NOMO-1 (cell line): ENCODE results near the gene TMIGD2.
"Not testable (repeated sequence)": the region's sequence is repeated elsewhere in the genome, so short reads cannot be mapped to it uniquely, and the experiment has no call there.

Experiments used
- DNase-seq, 2 experiments: peaks; one replicate each; lab custom pipeline; 2025; ENCODE audit not compliant: unreplicated experiment in 2 of 2; lab: John Stamatoyannopoulos, UW

Gene TMIGD2

GRCh38 chr19:4298810-4299550 lies 3.2 kb downstream of the TMIGD2 start:
- no peak for DNase-seq

DNA sequence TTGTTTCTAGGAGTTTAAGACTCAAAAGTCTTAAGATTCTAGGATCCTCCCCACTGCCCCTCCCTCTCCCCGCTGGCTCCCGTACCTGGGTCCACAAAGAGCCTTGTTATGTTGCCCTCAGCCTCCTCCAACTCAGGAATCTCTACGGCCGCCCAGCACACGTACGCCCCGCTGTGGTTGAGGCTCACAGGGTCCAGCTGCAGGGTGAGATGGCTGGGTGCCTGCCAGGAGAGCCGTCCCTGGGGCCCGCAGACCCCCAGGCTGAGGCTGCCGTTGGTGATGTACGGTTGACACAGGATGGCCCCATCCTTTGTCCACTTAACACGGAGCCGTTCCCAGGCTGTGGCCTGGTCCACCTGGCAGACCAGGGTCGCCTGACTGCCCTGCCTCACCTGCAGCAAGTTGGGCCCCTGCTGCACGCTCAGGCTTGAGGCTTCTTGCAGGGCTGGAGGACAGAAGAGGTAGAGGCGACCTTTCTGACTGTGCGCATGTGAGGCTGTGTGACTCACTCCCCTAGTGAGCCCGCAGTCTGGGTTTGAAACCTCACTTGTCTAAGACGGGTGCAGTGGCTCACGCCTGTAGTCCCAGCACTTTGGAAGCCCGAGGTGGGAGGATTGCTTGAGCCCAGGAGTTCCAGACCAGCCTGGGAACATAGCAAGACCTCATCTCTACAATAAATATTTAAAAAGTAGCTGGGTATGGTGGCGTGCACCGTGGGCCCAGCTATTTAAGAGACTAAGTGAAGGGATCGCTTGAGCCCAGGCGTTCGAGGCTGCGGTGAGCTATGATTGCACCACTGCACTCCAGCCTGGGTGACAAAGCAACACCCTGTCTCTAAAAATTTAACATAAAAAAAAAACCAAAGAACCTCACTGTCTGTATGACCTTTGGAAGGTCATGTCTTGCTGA lies 4.0 kb downstream of the TMIGD2 start:
- no peak for DNase-seq

- no peak for DNase-seq
Measured at GRCh38 chr19:4295972-4296771, 6.0 kb downstream of the TMIGD2 start.

DNA sequence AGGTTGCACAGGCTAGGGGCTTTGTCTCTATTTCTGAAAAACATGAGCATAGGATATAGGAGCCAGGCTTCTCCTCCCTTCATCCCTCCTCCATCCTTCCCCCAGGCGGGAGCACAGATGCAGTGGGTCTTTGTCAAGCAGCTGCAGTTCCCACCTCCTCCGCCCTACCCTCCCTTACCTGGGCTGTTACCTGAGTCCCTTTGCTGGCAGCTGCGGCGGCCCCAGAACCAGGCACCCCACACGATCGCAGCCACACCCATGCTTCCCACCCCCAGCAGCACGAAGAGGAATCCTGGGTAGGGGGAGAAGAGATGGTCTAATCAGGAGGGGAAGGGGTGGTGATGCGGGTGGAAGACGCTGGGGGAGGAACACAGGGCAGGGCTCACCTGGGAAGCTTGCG lies 7.8 kb downstream of the TMIGD2 start:
- no peak for DNase-seq

DNA sequence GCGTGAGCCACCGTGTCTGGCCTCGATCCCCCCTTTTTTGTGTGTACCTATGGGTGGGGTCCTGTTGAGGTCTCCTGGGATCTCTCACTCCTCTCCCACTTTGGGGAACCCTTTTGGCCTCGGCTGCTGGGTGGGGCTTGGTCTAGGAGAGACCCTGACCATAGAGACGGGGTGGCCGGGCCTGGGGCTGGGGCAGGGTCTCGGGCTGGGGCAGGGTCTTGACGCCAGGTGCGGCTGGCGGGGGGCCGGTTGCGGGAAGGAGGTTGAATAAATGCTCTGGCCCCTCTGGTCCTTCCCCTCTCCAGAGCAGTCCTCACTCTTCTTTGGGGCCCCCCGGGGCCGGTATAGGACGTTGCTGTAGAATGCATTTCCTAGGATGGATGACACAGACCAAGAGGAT lies 9.7 kb downstream of the TMIGD2 start:
- no peak for DNase-seq

- DNase-seq, result no peak
Measured at GRCh38 chr19:4291184-4291732, 10.9 kb downstream of the TMIGD2 start.

GRCh38 chr19:4288091-4288777 lies 14.0 kb downstream of the TMIGD2 start:
- DNase-seq, result no peak

DNA sequence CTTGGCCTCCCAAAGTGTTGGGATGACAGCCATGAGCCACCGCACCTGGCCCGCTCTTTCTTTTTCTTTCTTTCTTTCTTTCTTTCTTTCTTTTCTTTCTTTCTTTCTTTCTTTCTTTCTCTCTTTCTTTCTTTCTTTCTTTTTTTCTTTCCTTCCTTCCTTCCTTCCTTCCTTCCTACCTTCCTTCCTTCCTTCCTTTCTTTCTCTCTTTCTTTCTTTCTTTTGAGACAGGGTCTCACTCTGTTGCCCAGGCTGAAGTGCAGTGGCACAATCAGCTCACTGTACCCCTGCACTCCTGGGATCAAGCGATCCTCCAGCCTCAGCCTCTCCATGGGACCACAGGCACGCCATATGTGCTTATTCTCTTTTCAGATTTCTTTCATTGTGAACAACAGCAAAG lies 16.0 kb downstream of the TMIGD2 start:
- DNase-seq, result not testable (repeated sequence)

- no peak for DNase-seq
Measured at GRCh38 chr19:4284974-4285373, 17.2 kb downstream of the TMIGD2 start.

- DNase-seq, result no peak
Measured at GRCh38 chr19:4284176-4284958, 17.8 kb downstream of the TMIGD2 start.

DNA sequence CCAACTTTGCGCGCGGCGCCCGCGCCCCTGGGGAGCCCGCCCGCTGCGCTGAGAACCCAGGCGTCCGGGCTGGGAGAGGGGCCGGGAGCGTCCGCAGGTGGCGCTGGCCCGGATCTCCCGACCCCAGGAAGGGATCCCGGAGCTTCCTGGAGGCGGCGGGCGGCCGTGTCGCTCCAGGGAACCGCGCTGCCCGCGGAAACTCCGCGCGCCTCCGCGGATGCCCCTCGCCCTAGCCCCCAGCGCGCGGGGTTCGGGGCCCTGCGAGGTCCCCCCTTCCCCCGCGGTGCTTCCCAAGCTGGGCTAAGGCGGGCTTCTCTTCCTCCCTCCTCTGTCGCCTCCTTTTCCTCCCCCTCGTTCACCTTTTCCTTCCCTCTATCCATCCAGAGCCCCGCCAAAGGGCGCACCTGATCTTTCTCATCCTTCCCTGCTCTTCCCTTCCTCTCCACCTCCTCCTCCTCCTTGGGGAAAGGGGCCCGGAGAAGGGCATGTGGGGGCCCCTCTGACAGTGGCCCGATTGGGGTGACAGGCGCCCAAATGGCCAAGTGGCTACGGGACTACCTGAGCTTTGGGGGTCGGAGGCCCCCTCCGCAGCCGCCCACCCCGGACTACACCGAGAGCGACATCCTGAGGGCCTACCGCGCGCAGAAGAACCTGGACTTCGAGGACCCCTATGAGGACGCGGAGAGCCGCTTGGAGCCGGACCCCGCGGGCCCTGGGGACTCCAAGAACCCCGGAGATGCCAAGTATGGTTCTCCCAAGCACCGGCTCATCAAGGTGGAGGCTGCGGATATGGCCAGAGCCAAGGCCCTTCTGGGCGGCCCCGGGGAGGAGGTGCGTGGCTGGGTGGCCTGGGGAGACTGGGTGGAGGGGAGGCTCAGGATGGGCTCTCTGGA lies 22.4 kb downstream of the TMIGD2 start:
- DNase-seq, result no peak

DNA sequence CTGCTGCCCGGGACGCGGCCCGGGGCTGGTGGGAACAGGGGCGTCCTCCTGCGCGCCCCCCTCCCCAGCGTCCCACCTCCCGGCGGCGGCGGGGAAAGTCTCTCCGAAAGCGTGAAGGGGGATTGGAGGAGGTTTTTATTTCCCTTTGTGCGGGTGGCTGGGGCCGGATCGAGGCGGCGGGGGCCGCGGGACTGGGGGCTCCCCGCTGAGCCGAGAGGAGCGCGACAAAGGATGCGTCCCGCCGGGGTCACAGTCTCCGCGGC lies 23.0 kb downstream of the TMIGD2 start:
- no peak for DNase-seq

- no peak for DNase-seq
Measured at GRCh38 chr19:4278419-4279266, 23.5 kb downstream of the TMIGD2 start, which contains the start of gene SHD. Gene SHD (plus strand): TSS chr19:4279266. CDS start chr19:4280064, 798 bp downstream.

DNA sequence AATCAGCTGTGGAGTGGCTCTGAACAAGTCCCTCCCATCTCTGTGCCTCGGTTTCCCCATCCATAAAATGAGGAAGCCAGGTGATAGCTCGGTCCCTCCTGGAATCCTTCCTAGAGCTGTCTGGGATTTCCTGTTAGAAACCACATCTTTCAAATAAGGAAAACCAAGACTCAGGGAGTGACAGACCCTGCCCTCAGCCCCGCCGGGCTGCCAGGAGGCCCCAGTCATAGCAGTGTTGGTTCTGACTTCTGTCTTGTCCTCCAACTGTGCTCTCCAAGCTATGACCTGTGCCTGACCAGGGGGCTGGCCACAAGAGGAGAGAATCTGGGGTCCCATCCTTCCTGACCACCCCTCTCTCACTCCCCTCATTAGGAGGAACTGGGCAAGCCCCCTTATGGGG lies 24.2 kb downstream of the TMIGD2 start:
- DNase-seq, result no peak

DNA sequence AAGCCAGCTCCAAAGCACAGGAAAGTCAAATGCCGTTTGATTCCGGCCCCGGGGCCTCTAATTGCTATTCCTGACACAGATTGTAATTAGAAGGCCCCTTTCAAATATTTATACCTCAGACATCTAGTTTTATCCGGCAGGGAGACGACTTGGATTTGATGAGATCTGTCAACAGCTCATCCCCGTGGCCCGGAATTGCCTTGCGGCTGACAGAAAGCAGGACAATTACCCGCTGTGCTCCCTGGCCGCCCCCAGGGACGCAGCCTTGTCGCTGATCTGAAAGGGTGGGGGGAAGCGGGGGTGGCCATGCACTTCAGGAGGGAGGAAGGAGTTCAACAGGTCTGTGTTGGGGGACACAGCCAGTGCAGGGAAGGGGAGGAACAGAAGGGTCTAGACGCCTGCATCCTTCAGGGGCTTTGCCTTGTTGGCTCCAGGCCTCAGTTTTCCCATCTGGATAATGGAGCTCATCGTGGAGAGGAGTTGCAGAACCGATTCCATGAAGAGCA lies 24.9 kb downstream of the TMIGD2 start:
- DNase-seq, result no peak

- not testable (repeated sequence) for DNase-seq
Measured at GRCh38 chr19:4274321-4274686, 27.9 kb downstream of the TMIGD2 start.

DNA sequence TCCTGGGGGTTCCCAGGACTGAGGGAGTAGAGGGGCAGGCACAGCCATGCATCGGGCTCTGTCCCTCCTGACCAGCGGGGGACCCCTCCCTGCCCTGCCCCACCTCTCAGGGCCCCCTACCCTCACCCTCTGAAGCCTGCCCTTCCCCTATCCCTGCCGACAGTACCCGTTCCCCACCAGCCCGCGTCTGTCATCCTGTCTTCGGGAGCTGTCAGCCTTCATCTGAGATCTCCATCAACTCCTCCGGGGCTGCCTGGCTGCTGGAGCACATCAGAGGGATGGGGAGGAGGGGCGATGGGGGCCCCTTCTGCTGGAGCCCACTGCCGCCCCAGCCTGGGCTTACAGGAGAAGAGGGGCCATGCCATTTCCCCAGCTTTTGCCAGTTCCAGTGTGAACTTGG lies 29.3 kb downstream of the TMIGD2 start:
- no peak for DNase-seq
